HepG2 (cell line): Measurements from ENCODE around the gene PRKG1.

Experiments
- CTCF ChIP-seq: sonication (generic); formaldehyde crosslinking; IDR thresholded peaks from 2 replicates; pipeline ENCODE4 v1.5.0; 2020; ENCODE audit warnings: mild to moderate bottlenecking, missing genetic modification reagents, moderate library complexity
- FOXP4 ChIP-seq: sonication (generic); formaldehyde crosslinking; IDR thresholded peaks from 2 replicates; pipeline ENCODE4 v1.4.0; 2020; ENCODE audit warnings: missing genetic modification reagents
- SMARCC2 ChIP-seq: fragments of 450-650 bp; IDR thresholded peaks from 2 replicates; pipeline ENCODE4 v1.6.1; 2017; ENCODE audit warnings: antibody characterized with exemption, mild to moderate bottlenecking
- SP1 ChIP-seq, 2 experiments: fragments of 450-650 bp in 1 of 2; sonication (generic) in 1 of 2; formaldehyde crosslinking in 1 of 2; IDR thresholded peaks; 2 replicates each; pipeline versions ENCODE4 v1.4.0 to v1.6.1; 2016 to 2020; ENCODE audit warnings: missing genetic modification reagents in 1 of 2
- ZNF407 ChIP-seq: sonication (generic); formaldehyde crosslinking; IDR thresholded peaks from one replicate; pipeline ENCODE4 v1.5.1; 2020; ENCODE audit warnings: mild to moderate bottlenecking, missing genetic modification reagents; ENCODE audit errors: not compliant biosample characterization

GRCh38 chr10:51672039-51672535 lies 597.8 kb downstream of the PRKG1 start:
- TF ChIP-seq SP1 (IDR thresholded peaks at IDR 0.05), result no peak
- no peak for TF ChIP-seq SP1 (CRISPR knock-in tag; IDR thresholded peaks at IDR 0.05)
- TF ChIP-seq FOXP4 (CRISPR knock-in tag), result no peak
- TF ChIP-seq ZNF407 (CRISPR knock-in tag), result no peak
- TF ChIP-seq SMARCC2, result no peak
- no peak for TF ChIP-seq CTCF (CRISPR knock-in tag)
